Naive B cell (primary cell): ENCODE results near the gene CBFA2T3. TPM values are rescaled to one million over a fixed set of nuclear protein-coding genes. Genes with fewer than 3 reads are reported as not detected.

Experiments
- ATAC-seq, 2 donors: fragments of 150-1000 bp; cut with Tn5 transposase; 2 replicates each; pipeline ENCODE4 v1.10.0; 2021; ENCODE audit warnings: low read depth in 2 of 2, mild to moderate bottlenecking in 2 of 2, moderate library complexity in 2 of 2
- DNase-seq: peaks from one replicate; pipeline ENCODE4 v3.0.0; 2022
- H3K27ac Mint-ChIP-seq, 6 donors: one replicate each; pipeline ENCODE4 v1.8.0; 2020 to 2022; ENCODE audit warnings: mild to moderate bottlenecking in 6 of 6, mixed read lengths in 6 of 6, moderate library complexity in 5 of 6, inconsistent platforms in 2 of 6
- H3K27me3 Mint-ChIP-seq, 3 donors: one replicate each; pipeline ENCODE4 v1.8.0; 2021 to 2022; ENCODE audit warnings: mixed read lengths in 3 of 3, mild to moderate bottlenecking in 1 of 3
- H3K36me3 Mint-ChIP-seq, 2 donors: one replicate each; pipeline ENCODE4 v1.8.0; 2020 to 2022; ENCODE audit warnings: mixed read lengths in 2 of 2, inconsistent platforms in 1 of 2, mild to moderate bottlenecking in 1 of 2
- H3K4me1 Mint-ChIP-seq, 3 donors: one replicate each; pipeline ENCODE4 v1.8.0; 2020 to 2022; ENCODE audit warnings: mixed read lengths in 3 of 3, inconsistent platforms in 1 of 3, mild to moderate bottlenecking in 1 of 3, moderate library complexity in 1 of 3
- H3K4me3 Mint-ChIP-seq, 8 donors: one replicate each; pipeline ENCODE4 v1.8.0; 2020 to 2022; ENCODE audit warnings: mild to moderate bottlenecking in 8 of 8, mixed read lengths in 8 of 8, moderate library complexity in 8 of 8, inconsistent platforms in 2 of 8
- H3K9me3 Mint-ChIP-seq, 7 donors: one replicate each; pipeline ENCODE4 v1.8.0; 2020 to 2022; ENCODE audit warnings: mixed read lengths in 7 of 7, mild to moderate bottlenecking in 5 of 7, inconsistent platforms in 2 of 7, moderate library complexity in 1 of 7
- polyA plus RNA-seq, 6 donors: library from polyadenylated mRNA; unstranded; fragments of 300-500 nt; fragmentation: Illumina TruSeq; gene quantifications; one replicate each; pipeline ENCODE4 v1.2.3, GENCODE V29; 2021; ENCODE audit warnings: low read depth in 6 of 6

The CBFA2T3 gene
- polyA plus RNA-seq, 6 donors from 2014 or later, result 0.14 to 19.0 (median 10.0) TPM

GRCh38 chr16:88835818-88836217, 141.2 kb downstream of the CBFA2T3 start:
- Mint-ChIP-seq H3K4me1 (peaks cover 0 to 5% (median 0%) of the 10 kb centered on the region in 3 donors), H3K36me3 (no peaks in the 10 kb centered on the region), H3K4me3 (no peak overlapping the region), H3K27me3 (no peaks in the 10 kb centered on the region), H3K27ac (peak overlapping the region in 1 of 6 donors; percentile 81), H3K9me3 (no peaks in the 10 kb centered on the region)
- no peak for DNase-seq
- no peak for ATAC-seq

GRCh38 chr16:88835383-88835782, 141.6 kb downstream of the CBFA2T3 start:
- ATAC-seq, result no peak
- Mint-ChIP-seq H3K27me3 (no peaks in the 10 kb centered on the region), H3K27ac (peak overlapping the region in 1 of 6 donors; percentile 81), H3K36me3 (no peaks in the 10 kb centered on the region), H3K9me3 (no peaks in the 10 kb centered on the region), H3K4me1 (peaks cover 0 to 5% (median 0%) of the 10 kb centered on the region in 3 donors), H3K4me3 (no peak overlapping the region)
- DNase-seq, result no peak

- H3K27ac Mint-ChIP-seq, result no peak overlapping the region
- H3K36me3 Mint-ChIP-seq, result no peaks in the 10 kb centered on the region
- ATAC-seq, result no peak
- no peak for DNase-seq
- H3K9me3 Mint-ChIP-seq, result no peaks in the 10 kb centered on the region
- no peak overlapping the region for H3K4me3 Mint-ChIP-seq
- H3K4me1 Mint-ChIP-seq, result peaks cover 0 to 5% (median 0%) of the 10 kb centered on the region in 3 donors
- no peaks in the 10 kb centered on the region for H3K27me3 Mint-ChIP-seq
These were observed 142.3 kb downstream of the CBFA2T3 start for GRCh38 chr16:88834670-88835069.

- no peaks in the 10 kb centered on the region for H3K27me3 Mint-ChIP-seq
- H3K4me3 Mint-ChIP-seq, result no peak overlapping the region
- no peaks in the 10 kb centered on the region for H3K9me3 Mint-ChIP-seq
- no peaks in the 10 kb centered on the region for H3K36me3 Mint-ChIP-seq
- ATAC-seq (no peak), DNase-seq (no peak)
- H3K27ac Mint-ChIP-seq, result peak overlapping the region in 1 of 6 donors; percentile 81
- peaks cover 0 to 5% (median 0%) of the 10 kb centered on the region in 3 donors for H3K4me1 Mint-ChIP-seq
These were observed 143.9 kb downstream of the CBFA2T3 start for GRCh38 chr16:88833086-88833485.

GRCh38 chr16:88831838-88832237, 145.2 kb downstream of the CBFA2T3 start:
- no peak overlapping the region for H3K4me3 Mint-ChIP-seq
- H3K9me3 Mint-ChIP-seq, result no peaks in the 10 kb centered on the region
- ATAC-seq (no peak), DNase-seq (no peak)
- H3K4me1 Mint-ChIP-seq, result peaks cover 0 to 5% (median 0%) of the 10 kb centered on the region in 3 donors
- no peaks in the 10 kb centered on the region for H3K36me3 Mint-ChIP-seq
- no peak overlapping the region for H3K27ac Mint-ChIP-seq
- H3K27me3 Mint-ChIP-seq, result no peaks in the 10 kb centered on the region

- Mint-ChIP-seq H3K4me3 (no peak overlapping the region), H3K4me1 (peaks cover 0 to 5% (median 2%) of the 10 kb centered on the region in 3 donors), H3K27me3 (no peaks in the 10 kb centered on the region), H3K27ac (no peak overlapping the region), H3K36me3 (no peaks in the 10 kb centered on the region), H3K9me3 (no peaks in the 10 kb centered on the region)
- no peak for ATAC-seq
- no peak for DNase-seq
These were observed 146.2 kb downstream of the CBFA2T3 start for GRCh38 chr16:88830783-88831182.

GRCh38 chr16:88830258-88830657, 146.7 kb downstream of the CBFA2T3 start:
- Mint-ChIP-seq H3K27me3 (no peaks in the 10 kb centered on the region), H3K4me1 (peaks cover 0 to 5% (median 3%) of the 10 kb centered on the region in 3 donors), H3K9me3 (no peaks in the 10 kb centered on the region), H3K4me3 (no peak overlapping the region), H3K36me3 (no peaks in the 10 kb centered on the region), H3K27ac (no peak overlapping the region)
- ATAC-seq (no peak), DNase-seq (no peak)

GRCh38 chr16:88828711-88829110, 148.3 kb downstream of the CBFA2T3 start:
- ATAC-seq, result no peak
- H3K9me3 Mint-ChIP-seq, result no peaks in the 10 kb centered on the region

GRCh38 chr16:88827727-88828126, 149.3 kb downstream of the CBFA2T3 start:
- Mint-ChIP-seq H3K36me3 (no peaks in the 10 kb centered on the region), H3K27me3 (no peaks in the 10 kb centered on the region), H3K9me3 (no peaks in the 10 kb centered on the region), H3K4me3 (no peak overlapping the region), H3K4me1 (peaks cover 0 to 3% (median 0%) of the 10 kb centered on the region in 3 donors), H3K27ac (no peak overlapping the region)
- ATAC-seq (no peak), DNase-seq (no peak)

More at GRCh38 chr16:88828711-88829110, 148.3 kb downstream of the CBFA2T3 start:
- Mint-ChIP-seq H3K27ac (no peak overlapping the region), H3K4me1 (peaks cover 0 to 5% (median 3%) of the 10 kb centered on the region in 3 donors), H3K27me3 (no peaks in the 10 kb centered on the region), H3K36me3 (no peaks in the 10 kb centered on the region), H3K4me3 (peak overlapping the region in 1 of 8 donors; percentile 47)
- no peak for DNase-seq

GRCh38 chr16:88826070-88826840, 150.8 kb downstream of the CBFA2T3 start:
- Mint-ChIP-seq H3K9me3 (no peaks in the 10 kb centered on the region), H3K27ac (no peak overlapping the region), H3K4me1 (peaks cover 0 to 3% (median 0%) of the 10 kb centered on the region in 3 donors), H3K27me3 (no peaks in the 10 kb centered on the region), H3K4me3 (no peak overlapping the region), H3K36me3 (no peaks in the 10 kb centered on the region)
- DNase-seq, result no peak
- ATAC-seq, result no peak

- no peaks in the 10 kb centered on the region for H3K27me3 Mint-ChIP-seq
- no peak overlapping the region for H3K27ac Mint-ChIP-seq
- no peak overlapping the region for H3K4me3 Mint-ChIP-seq
- DNase-seq (no peak), ATAC-seq (no peak)
- no peaks in the 10 kb centered on the region for H3K36me3 Mint-ChIP-seq
- no peaks in the 10 kb centered on the region for H3K9me3 Mint-ChIP-seq
- H3K4me1 Mint-ChIP-seq, result peaks cover 0 to 3% (median 0%) of the 10 kb centered on the region in 3 donors
These were observed 151.9 kb downstream of the CBFA2T3 start for GRCh38 chr16:88825146-88825545.

Other genes with a start within 250 kb of the CBFA2T3 start
- gene PIEZO1, start 192.0 kb downstream of the CBFA2T3 start, polyA plus RNA-seq, result 10 to 100 TPM in 2 of 6 donors, 1 to 10 TPM in 4; 4.0 to 17.2 (median 6.2) TPM
- under 1 TPM in 5 of 6 donors, not detected in 1; 0.08 to 0.27 (median 0.17) TPM for gene CDT1, start 173.4 kb downstream of the CBFA2T3 start, polyA plus RNA-seq
- 100 to 1,000 TPM; 330 to 484 (median 384) TPM for gene APRT, start 165.3 kb downstream of the CBFA2T3 start, polyA plus RNA-seq
- 10 to 100 TPM in 3 of 6 donors, 1 to 10 TPM in 3; 6.1 to 21.4 (median 9.5) TPM for gene GALNS, start 120.3 kb downstream of the CBFA2T3 start, polyA plus RNA-seq
- 100 to 1,000 TPM in 1 of 6 donors, 10 to 100 TPM in 5; 87.3 to 100 (median 90.9) TPM for gene TRAPPC2L, start 120.1 kb downstream of the CBFA2T3 start, polyA plus RNA-seq
- not detected for gene PABPN1L, start 110.5 kb downstream of the CBFA2T3 start, polyA plus RNA-seq
- 10 to 100 TPM; 30.0 to 43.6 (median 33.9) TPM for gene ACSF3, start 116.6 kb upstream of the CBFA2T3 start, polyA plus RNA-seq
- gene CDH15, start 194.5 kb upstream of the CBFA2T3 start, polyA plus RNA-seq, result not detected
- gene SLC22A31, start 223.3 kb upstream of the CBFA2T3 start, polyA plus RNA-seq, result not detected
- 1 to 10 TPM; 1.5 to 7.1 (median 4.2) TPM for gene ZNF778, start 240.5 kb upstream of the CBFA2T3 start, polyA plus RNA-seq